HPDE6-E6E7 (cell line): Measurements from ENCODE around the gene RSPH9.

Experiments
- DNase-seq: peaks from one replicate; pipeline ENCODE4 v3.0.0; 2011; ENCODE audit warnings: missing footprints; ENCODE audit errors: extremely low spot score

The RSPH9 gene

DNA sequence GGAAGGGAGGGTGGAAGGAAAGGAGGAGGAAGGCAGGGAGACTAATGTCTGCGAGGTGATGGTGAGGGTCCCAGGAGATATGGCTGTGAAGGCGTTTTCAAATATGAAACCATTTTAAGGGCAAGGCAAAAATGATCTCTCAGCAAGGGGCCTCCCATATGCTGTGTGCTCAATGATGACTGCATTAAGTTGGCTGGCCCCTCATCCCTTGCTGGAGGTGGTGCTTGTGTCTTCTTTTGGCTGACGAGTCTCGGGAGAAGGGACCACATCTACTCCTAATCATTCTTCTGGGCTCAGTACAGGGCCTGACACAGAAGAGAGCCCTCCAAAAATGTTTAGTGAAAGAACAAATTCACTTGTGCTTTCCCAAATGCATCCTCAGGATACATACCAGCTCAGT, 65.7 kb downstream of the RSPH9 start:
- no peak for DNase-seq

DNA sequence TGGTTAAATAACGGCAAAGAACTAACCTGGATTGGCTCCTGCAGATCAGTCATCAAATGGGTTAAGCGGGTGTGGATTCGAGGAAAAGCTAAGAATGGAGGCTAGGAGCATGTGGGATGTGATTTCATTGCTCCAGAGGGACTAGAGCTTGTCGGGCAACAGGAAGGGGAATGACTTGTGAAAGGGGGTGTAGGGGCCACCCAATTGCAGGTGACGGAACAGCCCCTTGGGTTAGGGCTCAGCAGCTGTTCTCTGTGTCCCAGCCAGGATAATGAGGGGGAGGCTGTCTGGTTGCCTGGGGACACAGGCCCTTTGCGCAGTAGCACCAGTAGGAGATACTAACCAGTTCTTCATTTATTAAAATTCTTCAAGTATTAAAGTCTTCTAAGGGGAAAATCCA, 67.7 kb downstream of the RSPH9 start:
- no peak for DNase-seq

- DNase-seq, result no peak
Measured at GRCh38 chr6:43713643-43714310, 68.9 kb downstream of the RSPH9 start.

DNA sequence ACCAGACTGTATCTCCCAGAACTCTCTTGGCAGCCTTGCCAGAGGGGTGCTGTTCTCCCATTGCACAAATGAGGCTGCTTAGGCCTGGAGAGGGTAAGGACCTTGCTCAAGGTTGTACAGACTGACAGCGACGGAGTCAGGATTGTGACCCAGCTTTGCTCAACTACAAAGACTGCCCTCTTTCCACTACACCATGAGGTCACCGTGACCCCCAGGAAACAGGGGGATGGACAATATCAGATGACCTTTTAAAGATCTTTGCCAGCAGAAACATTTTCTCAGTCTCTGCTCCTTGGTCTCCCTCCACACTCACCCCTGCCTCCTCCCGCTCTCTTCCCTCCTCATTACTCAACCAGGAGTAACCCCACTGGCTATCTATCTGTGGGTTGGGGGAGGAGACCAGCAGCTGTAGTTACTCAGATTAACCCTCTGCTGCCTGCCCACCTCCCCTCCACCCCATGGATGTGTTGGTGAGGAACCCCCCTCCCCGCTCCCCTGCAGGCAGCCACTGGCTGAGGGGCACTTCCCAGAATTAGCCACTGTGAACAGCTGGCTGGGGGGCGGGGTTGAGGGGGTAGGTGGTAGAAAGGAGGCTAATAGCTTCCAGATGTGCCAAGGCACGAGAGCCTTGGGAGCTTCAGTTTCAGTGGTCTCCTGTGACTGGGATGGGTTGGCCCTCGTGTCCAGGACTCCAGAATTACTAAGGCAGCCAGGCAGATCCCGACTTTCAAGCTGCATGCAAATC, 69.6 kb downstream of the RSPH9 start:
- DNase-seq, result no peak

- no peak for DNase-seq
Measured at GRCh38 chr6:43715056-43715788, 70.4 kb downstream of the RSPH9 start.

- DNase-seq, result no peak
Measured at GRCh38 chr6:43716099-43716498, 71.3 kb downstream of the RSPH9 start.

DNA sequence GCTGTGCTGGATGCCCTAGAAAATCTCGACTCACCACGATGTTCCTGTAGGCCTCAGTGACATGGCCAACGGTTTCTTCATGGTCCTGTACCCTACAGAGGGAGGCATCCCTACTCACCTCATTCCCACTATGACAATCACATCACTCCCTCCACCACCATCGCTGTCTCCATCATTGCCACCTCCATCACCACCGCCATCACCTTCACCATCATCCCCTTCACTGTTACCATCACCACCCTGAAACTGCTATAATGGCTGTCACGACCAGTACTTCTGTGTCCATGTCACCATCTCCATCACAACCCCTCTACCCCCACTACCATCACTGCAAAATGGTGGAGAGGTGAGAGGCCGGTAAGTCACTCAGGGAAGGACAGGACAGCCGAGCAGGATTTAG, 72.6 kb downstream of the RSPH9 start:
- no peak for DNase-seq

DNA sequence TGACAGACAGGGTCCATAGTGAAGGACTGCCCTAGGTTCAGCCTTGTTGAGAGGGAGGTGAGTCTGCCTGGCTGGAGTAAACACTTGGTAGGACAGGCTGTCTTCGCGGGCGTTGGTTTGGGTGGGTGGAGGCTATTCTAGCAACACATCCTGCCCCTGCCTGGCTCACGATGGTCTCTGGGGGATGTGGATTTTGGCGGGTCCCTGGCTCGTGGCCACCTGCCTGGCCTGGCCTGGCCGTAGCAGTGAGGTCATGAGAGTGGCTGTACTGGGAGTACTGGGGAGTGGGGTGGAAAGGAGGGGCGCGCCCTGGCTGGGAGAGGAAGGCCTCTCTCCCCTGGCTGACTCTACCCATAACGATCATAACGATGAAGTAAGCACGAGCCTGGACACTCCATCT, 73.0 kb downstream of the RSPH9 start:
- DNase-seq, result no peak

DNA sequence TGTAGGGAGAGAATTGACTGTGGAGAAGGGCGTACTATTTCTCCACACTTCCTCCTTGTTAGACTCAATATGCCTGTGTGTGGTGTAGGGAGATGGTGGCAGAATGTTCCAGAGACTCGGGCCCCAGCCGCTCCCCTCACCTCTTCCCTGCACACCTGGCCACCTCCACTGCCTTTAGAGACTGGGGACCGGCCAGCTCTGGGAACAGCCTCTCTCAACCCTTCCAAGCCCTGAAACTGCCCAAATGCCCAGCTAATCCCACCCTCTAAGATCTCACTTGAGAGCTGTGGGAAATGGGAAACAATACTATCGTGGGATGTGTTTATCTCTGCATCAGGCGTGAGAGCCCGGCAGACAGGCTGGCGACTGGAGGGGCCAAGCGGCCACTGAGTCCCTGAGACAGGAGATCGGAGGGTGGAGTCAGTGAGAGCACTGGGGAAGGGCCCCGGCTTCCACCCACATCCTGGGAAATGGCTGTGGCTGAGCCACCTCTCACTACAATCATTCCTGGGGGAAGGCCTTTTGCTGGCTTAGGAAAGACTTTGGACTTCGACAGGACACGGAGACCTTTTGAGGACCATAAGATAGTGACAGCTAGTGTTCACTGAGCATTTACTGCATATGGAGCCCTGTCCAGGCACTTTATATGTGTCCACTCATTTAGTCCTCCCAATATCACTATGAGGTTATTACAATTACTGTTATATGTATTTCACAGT, 73.7 kb downstream of the RSPH9 start:
- no peak for DNase-seq

DNA sequence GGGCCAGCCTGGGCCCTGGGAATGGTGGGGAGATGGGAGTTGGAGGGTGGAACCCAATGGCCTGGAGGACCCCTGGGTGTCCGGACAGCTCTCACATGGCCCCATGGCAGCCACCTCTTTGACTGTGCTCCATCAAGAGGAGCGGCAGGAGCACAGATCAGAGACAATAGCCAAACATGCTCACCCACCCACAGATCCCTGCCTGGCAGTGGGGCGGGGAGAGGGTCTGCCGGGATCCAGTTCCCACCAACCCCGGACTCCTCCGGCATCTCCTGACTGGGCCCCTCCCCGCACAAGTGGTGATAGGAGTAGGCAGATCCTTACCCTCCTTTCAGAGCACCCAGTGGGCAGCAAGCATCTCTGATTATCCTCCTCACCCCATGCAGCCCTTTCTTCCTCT, 74.7 kb downstream of the RSPH9 start:
- no peak for DNase-seq

DNA sequence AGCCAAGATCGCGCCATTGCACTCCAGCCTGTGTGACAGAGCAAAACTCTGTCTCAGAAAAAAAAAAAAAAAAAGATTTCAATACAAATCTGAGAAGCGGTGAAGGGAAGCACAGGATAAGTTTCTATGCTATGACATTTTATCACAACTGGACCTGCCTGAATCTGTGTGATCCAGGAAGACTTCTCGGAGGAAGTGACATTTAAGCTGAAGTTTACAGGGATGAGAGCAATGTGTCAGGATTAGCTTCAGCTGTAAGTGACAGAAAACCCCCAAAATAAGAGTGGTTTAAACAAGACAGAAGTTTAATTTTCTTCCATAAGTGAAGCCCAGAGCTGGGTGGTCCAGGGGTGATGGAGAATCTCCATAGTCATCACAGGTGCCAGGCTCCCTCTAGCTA, 76.2 kb downstream of the RSPH9 start:
- DNase-seq, result no peak
